AG04449 (cell line): ENCODE data around the gene SMIM38.
"Not testable (repeated sequence)": the region's sequence is repeated elsewhere in the genome, so short reads cannot be mapped to it uniquely, and the experiment has no call there.

Experiments
- CTCF ChIA-PET: fragments of 350-600 bp; formaldehyde crosslinking; extraction: SDS; loops from one replicate; lab custom pipeline; 2021; ENCODE audit warnings: antibody characterized with exemption; lab: Yijun Ruan, JAX
- POLR2A ChIA-PET: fragments of 400-600, 350-600 bp; formaldehyde crosslinking; extraction: SDS; loops from one replicate; lab custom pipeline; 2020; ENCODE audit warnings: antibody characterized with exemption, inconsistent platforms; lab: Yijun Ruan, JAX
- DNase-seq: peaks from one replicate; pipeline ENCODE4 v3.0.0-alpha.2; 2010; ENCODE audit warnings: low read depth, low spot score
- H3K4me3 ChIP-seq: 2 replicates; pipeline ENCODE4 v1.5.1; 2011; ENCODE audit warnings: low read depth, mild to moderate bottlenecking, control low read depth, low read length
- CTCF ChIP-seq: IDR thresholded peaks from one replicate; pipeline ENCODE4 v1.5.1; 2011; ENCODE audit warnings: mild to moderate bottlenecking, moderate library complexity, low read length, control low read depth, inconsistent platforms; ENCODE audit not compliant: insufficient read depth; ENCODE audit errors: missing control alignments

SMIM38 gene

GRCh38 chr11:69138265-69138664 lies 17.5 kb upstream of the SMIM38 start:
- CTCF ChIA-PET: no interaction called here
- POLR2A ChIA-PET: no interaction called here
- DNase-seq: no peak
- TF ChIP-seq CTCF: no peak
- H3K4me3 ChIP-seq: no peak overlapping the region

GRCh38 chr11:69140161-69140560 lies 15.6 kb upstream of the SMIM38 start:
- CTCF ChIA-PET: interaction anchor here (0.9 to 2.2 kb wide), 2 partner anchors 9 to 39 kb away, joined by 3 to 26 read pairs; no protein-coding TSS in a partner anchor
- POLR2A ChIA-PET, H3K4me3 ChIP-seq, DNase-seq: not testable (repeated sequence)

GRCh38 chr11:69140635-69141034 lies 15.1 kb upstream of the SMIM38 start:
- ChIA-PET POLR2A (no interaction called here), CTCF (interaction anchor here (0.7 to 2.2 kb wide), 3 partner anchors 9 to 39 kb away, joined by 3 to 26 read pairs (median 3); no protein-coding TSS in a partner anchor)
- DNase-seq: no peak
- no peak for TF ChIP-seq CTCF
- no peak overlapping the region for H3K4me3 ChIP-seq

GRCh38 chr11:69141742-69142141 lies 14.0 kb upstream of the SMIM38 start:
- POLR2A ChIA-PET: no interaction called here
- TF ChIP-seq CTCF: no peak
- no peak overlapping the region for H3K4me3 ChIP-seq
- DNase-seq: no peak
- CTCF ChIA-PET: interaction anchor here (1.3 to 6.1 kb wide), 3 partner anchors 10 to 501 kb away, joined by 4 to 59 read pairs (median 26); no protein-coding TSS in a partner anchor

- CTCF ChIA-PET: interaction anchor here (1.3 to 6.1 kb wide), 2 partner anchors 12 to 500 kb away, joined by 4 to 59 read pairs; no protein-coding TSS in a partner anchor
- H3K4me3 ChIP-seq: no peak overlapping the region
Measured at GRCh38 chr11:69142895-69143294, 12.8 kb upstream of the SMIM38 start.

GRCh38 chr11:69144316-69145049 lies 11.3 kb upstream of the SMIM38 start:
- H3K4me3 ChIP-seq: no peak overlapping the region
- ChIA-PET CTCF (interaction anchor here (6.1 kb wide), 1 partner anchor 14 kb away, joined by 59 read pairs; no protein-coding TSS in a partner anchor), POLR2A (no interaction called here)
- no peak for TF ChIP-seq CTCF
- DNase-seq: no peak

More at GRCh38 chr11:69142895-69143294, 12.8 kb upstream of the SMIM38 start:
- no peak for DNase-seq
- POLR2A ChIA-PET: no interaction called here
- no peak for TF ChIP-seq CTCF

GRCh38 chr11:69145050-69145380 lies 10.7 kb upstream of the SMIM38 start:
- POLR2A ChIA-PET: no interaction called here
- H3K4me3 ChIP-seq: no peak overlapping the region
- peak; percentile 41 for DNase-seq
- CTCF ChIA-PET: interaction anchor here (1.0 to 6.1 kb wide), 2 partner anchors 14 to 44 kb away, joined by 3 to 59 read pairs; no protein-coding TSS in a partner anchor
- no peak for TF ChIP-seq CTCF
